IPS DF 6.9 (cell line): ENCODE data around the gene PCBP1.
A peak's percentile ranks its signal among the peaks of the same experiment; 100 is the strongest.

ENCODE experiments used
- DNase-seq: peaks from one replicate; pipeline ENCODE4 v3.0.0-alpha.2; 2013; ENCODE audit warnings: low read depth, low spot score
- H3K27ac ChIP-seq: one replicate; pipeline ENCODE4 v1.5.1; 2013; ENCODE audit warnings: low read length, control low read depth
- H3K27me3 ChIP-seq: 2 replicates; pipeline ENCODE4 v1.6.1; 2013; ENCODE audit warnings: mild to moderate bottlenecking, low read length; ENCODE audit not compliant: control insufficient read depth, insufficient read depth
- H3K36me3 ChIP-seq: 2 replicates; pipeline ENCODE4 v1.6.1; 2013; ENCODE audit warnings: low read length; ENCODE audit not compliant: control insufficient read depth, insufficient read depth
- H3K4me1 ChIP-seq: 2 replicates; pipeline ENCODE4 v1.6.1; 2013; ENCODE audit warnings: low read length; ENCODE audit not compliant: control insufficient read depth, insufficient read depth
- H3K4me3 ChIP-seq: 2 replicates; pipeline ENCODE4 v1.5.1; 2013; ENCODE audit warnings: mild to moderate bottlenecking, low read length
- H3K9me3 ChIP-seq: 2 replicates; pipeline ENCODE4 v1.6.1; 2013; ENCODE audit warnings: low read length, inconsistent platforms; ENCODE audit not compliant: control insufficient read depth, insufficient read depth
- WGBS: extraction: QIAGEN DNeasy Blood & Tissue Kit; methylation state at CpG from one replicate; pipeline ENCODE4 v1.1.7; 2013; ENCODE audit warnings: mixed read lengths, missing lambda C conversion rate; ENCODE audit not compliant: insufficient read length, insufficient coverage; 5-methylcytosine and 5-hydroxymethylcytosine counted together

Gene PCBP1

GRCh38 chr2:70086838-70087701, at the start of gene PCBP1:
TSS of gene PCBP1 (plus strand) at chr2:70087477. CDS start at chr2:70087744, 267 bp downstream.
- Histone ChIP-seq H3K4me3 (peak within 1 kb of the TSS; percentile 83), H3K9me3 (no peaks in the 10 kb centered on the region), H3K27ac (peak within 1 kb of the TSS; percentile 48), H3K27me3 (no peaks in the 10 kb centered on the region), H3K36me3 (peaks cover 8% of the 10 kb centered on the region; the same call in 1 of the 2 replicates), H3K4me1 (peaks cover 2% of the 10 kb centered on the region; the same call in 1 of the 2 replicates)
- no peak for DNase-seq
- no CpG with 5 or more reads among the region's 94 CpGs for WGBS

GRCh38 chr2:70039366-70039765, 47.9 kb upstream of the PCBP1 start:
- DNase-seq, result no peak
- H3K4me3 ChIP-seq, result no peak overlapping the region
- no peaks in the 10 kb centered on the region; the same call in 1 of the 2 replicates for H3K9me3 ChIP-seq
- no peaks in the 10 kb centered on the region for H3K4me1 ChIP-seq
- no CpG with 5 or more reads among the region's 2 CpGs for WGBS
- H3K36me3 ChIP-seq, result no peaks in the 10 kb centered on the region
- H3K27me3 ChIP-seq, result no peaks in the 10 kb centered on the region
- no peak overlapping the region for H3K27ac ChIP-seq

- Histone ChIP-seq H3K9me3 (no peaks in the 10 kb centered on the region; the same call in 1 of the 2 replicates), H3K4me3 (no peak overlapping the region), H3K4me1 (no peaks in the 10 kb centered on the region), H3K27ac (no peak overlapping the region), H3K27me3 (no peaks in the 10 kb centered on the region), H3K36me3 (peaks cover 3% of the 10 kb centered on the region; the same call in 1 of the 2 replicates)
- no CpG with 5 or more reads among the region's 3 CpGs for WGBS
- DNase-seq, result no peak
Measured at GRCh38 chr2:70041663-70042062, 45.6 kb upstream of the PCBP1 start.

GRCh38 chr2:70042246-70042645, 45.0 kb upstream of the PCBP1 start:
- Histone ChIP-seq H3K27me3 (no peaks in the 10 kb centered on the region), H3K9me3 (no peaks in the 10 kb centered on the region; the same call in 1 of the 2 replicates), H3K4me3 (no peak overlapping the region), H3K27ac (no peak overlapping the region), H3K36me3 (peaks cover 3% of the 10 kb centered on the region; the same call in 1 of the 2 replicates), H3K4me1 (no peaks in the 10 kb centered on the region)
- DNase-seq, result no peak
- no CpG with 5 or more reads among the region's 2 CpGs for WGBS

- Histone ChIP-seq H3K27me3 (no peaks in the 10 kb centered on the region), H3K9me3 (no peaks in the 10 kb centered on the region; the same call in 1 of the 2 replicates), H3K27ac (no peak overlapping the region), H3K4me3 (no peak overlapping the region), H3K4me1 (no peaks in the 10 kb centered on the region), H3K36me3 (peaks cover 3% of the 10 kb centered on the region; the same call in 1 of the 2 replicates)
- no peak for DNase-seq
- no CpG with 5 or more reads among the region's 9 CpGs for WGBS
Measured at GRCh38 chr2:70043252-70043875, 43.9 kb upstream of the PCBP1 start.

GRCh38 chr2:70044290-70045040, 42.8 kb upstream of the PCBP1 start:
- H3K9me3 ChIP-seq, result no peaks in the 10 kb centered on the region; the same call in 1 of the 2 replicates
- WGBS, result no CpG with 5 or more reads among the region's 15 CpGs
- no peaks in the 10 kb centered on the region for H3K4me1 ChIP-seq
- H3K4me3 ChIP-seq, result no peak overlapping the region
- peaks cover 3% of the 10 kb centered on the region; the same call in 1 of the 2 replicates for H3K36me3 ChIP-seq
- H3K27ac ChIP-seq, result no peak overlapping the region
- DNase-seq, result no peak
- H3K27me3 ChIP-seq, result no peaks in the 10 kb centered on the region

GRCh38 chr2:70045405-70045804, 41.9 kb upstream of the PCBP1 start:
- Histone ChIP-seq H3K4me1 (no peaks in the 10 kb centered on the region), H3K9me3 (no peaks in the 10 kb centered on the region; the same call in 1 of the 2 replicates), H3K36me3 (peaks cover 3% of the 10 kb centered on the region; the same call in 1 of the 2 replicates), H3K27me3 (no peaks in the 10 kb centered on the region), H3K27ac (no peak overlapping the region), H3K4me3 (no peak overlapping the region)
- no peak for DNase-seq
- no CpG with 5 or more reads among the region's 6 CpGs for WGBS

- no peak for DNase-seq
- Histone ChIP-seq H3K36me3 (peaks cover 3% of the 10 kb centered on the region; the same call in 1 of the 2 replicates), H3K4me3 (no peak overlapping the region), H3K27ac (no peak overlapping the region), H3K9me3 (no peaks in the 10 kb centered on the region; the same call in 1 of the 2 replicates), H3K4me1 (no peaks in the 10 kb centered on the region), H3K27me3 (no peaks in the 10 kb centered on the region)
- no CpG with 5 or more reads among the region's 2 CpGs for WGBS
Measured at GRCh38 chr2:70045932-70046331, 41.3 kb upstream of the PCBP1 start.

GRCh38 chr2:70046534-70046933, 40.7 kb upstream of the PCBP1 start:
- Histone ChIP-seq H3K9me3 (no peaks in the 10 kb centered on the region; the same call in 1 of the 2 replicates), H3K4me1 (no peaks in the 10 kb centered on the region), H3K27ac (no peak overlapping the region), H3K27me3 (no peaks in the 10 kb centered on the region), H3K36me3 (peaks cover 3% of the 10 kb centered on the region; the same call in 1 of the 2 replicates), H3K4me3 (no peak overlapping the region)
- DNase-seq, result no peak
- WGBS, result no CpG with 5 or more reads among the region's 2 CpGs

GRCh38 chr2:70047451-70047850, 39.8 kb upstream of the PCBP1 start:
- DNase-seq, result no peak
- no CpG with 5 or more reads among the region's 5 CpGs for WGBS
- peaks cover 3% of the 10 kb centered on the region; the same call in 1 of the 2 replicates for H3K36me3 ChIP-seq

More at GRCh38 chr2:70047451-70047850, 39.8 kb upstream of the PCBP1 start:
- H3K4me1 ChIP-seq, result no peaks in the 10 kb centered on the region
- H3K4me3 ChIP-seq, result no peak overlapping the region
- no peak overlapping the region for H3K27ac ChIP-seq
- no peaks in the 10 kb centered on the region for H3K27me3 ChIP-seq
- no peaks in the 10 kb centered on the region; the same call in 1 of the 2 replicates for H3K9me3 ChIP-seq
